Effector CD8-positive, alpha-beta T cell (primary cell): ENCODE results near the gene IQUB.
A peak's percentile ranks its signal among the peaks of the same experiment; 100 is the strongest.
"Not testable (repeated sequence)": the region's sequence is repeated elsewhere in the genome, so short reads cannot be mapped to it uniquely, and the experiment has no call there.

Source experiments
- DNase-seq: peaks from one replicate; lab custom pipeline; 2025; lab: John Stamatoyannopoulos, UW
- total RNA-seq, 4 experiments: gene quantifications; one replicate each; lab custom pipeline; 2026; lab: John Stamatoyannopoulos, UW

The IQUB gene
- total RNA-seq = 0.10 to 1.5 (median 0.24) reads per million in 4 experiments

- peak; percentile 91 for DNase-seq
These were observed at the start of gene IQUB for GRCh38 chr7:123534383-123535260. Gene IQUB (minus strand): TSS chr7:123534595. CDS start chr7:123512340, 22,255 bp downstream.

- DNase-seq = no peak
These were observed 49.4 kb upstream of the IQUB start for GRCh38 chr7:123583821-123584220.

- no peak for DNase-seq
These were observed 46.7 kb upstream of the IQUB start for GRCh38 chr7:123581162-123581459.

GRCh38 chr7:123580406-123581161, 46.2 kb upstream of the IQUB start:
- DNase-seq = no peak

GRCh38 chr7:123579416-123579815, 45.0 kb upstream of the IQUB start:
- no peak for DNase-seq

- DNase-seq = no peak
These were observed 39.6 kb upstream of the IQUB start for GRCh38 chr7:123573896-123574467.

- no peak for DNase-seq
These were observed 38.9 kb upstream of the IQUB start for GRCh38 chr7:123573341-123573740.

- no peak for DNase-seq
These were observed 37.3 kb upstream of the IQUB start for GRCh38 chr7:123571684-123572083.

- no peak for DNase-seq
These were observed 36.8 kb upstream of the IQUB start for GRCh38 chr7:123571187-123571586.

GRCh38 chr7:123570390-123571182, 36.2 kb upstream of the IQUB start:
- no peak for DNase-seq

- no peak for DNase-seq
These were observed 35.1 kb upstream of the IQUB start for GRCh38 chr7:123569352-123570010.

GRCh38 chr7:123562121-123562520, 27.7 kb upstream of the IQUB start:
- DNase-seq = no peak

GRCh38 chr7:123558289-123558874, 24.0 kb upstream of the IQUB start:
- no peak for DNase-seq

- peak; percentile 97 for DNase-seq
These were observed 23.2 kb upstream of the IQUB start, which contains the start of gene NDUFA5 for GRCh38 chr7:123557398-123558288. Gene NDUFA5 (minus strand): TSS chr7:123557818. CDS start chr7:123557795, 23 bp downstream.

GRCh38 chr7:123557016-123557397, 22.6 kb upstream of the IQUB start:
- DNase-seq = no peak

GRCh38 chr7:123555484-123555883, 21.1 kb upstream of the IQUB start:
- DNase-seq = no peak

GRCh38 chr7:123553159-123553558, 18.8 kb upstream of the IQUB start:
- DNase-seq = no peak

GRCh38 chr7:123552641-123553040, 18.2 kb upstream of the IQUB start:
- no peak for DNase-seq

GRCh38 chr7:123552134-123552533, 17.7 kb upstream of the IQUB start:
- not testable (repeated sequence) for DNase-seq

- no peak for DNase-seq
These were observed 14.0 kb upstream of the IQUB start for GRCh38 chr7:123548406-123548805.
